ENCODE results near the gene ZNF567.

The ZNF567 gene

DNA sequence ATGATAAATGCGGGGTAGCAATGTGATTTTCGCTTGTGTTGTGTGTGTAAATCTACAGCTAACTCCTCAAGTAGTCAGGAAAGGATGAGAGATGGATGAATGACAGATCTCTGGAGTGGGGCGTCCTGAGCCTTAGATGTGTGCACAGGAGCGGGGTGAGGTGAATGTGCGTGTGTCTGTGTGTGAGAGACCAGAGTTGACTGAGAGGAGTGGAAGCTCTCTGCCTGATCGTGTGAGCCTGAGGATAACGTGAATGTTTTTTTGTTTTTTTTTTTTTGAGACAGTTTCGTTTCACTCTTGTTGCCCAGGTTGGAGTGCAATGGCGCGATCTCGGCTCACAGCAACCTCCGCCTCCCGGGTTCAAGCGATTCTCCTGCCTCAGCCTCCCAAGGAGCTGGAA, 21.6 kb upstream of the ZNF567 start:
- Histone ChIP-seq H3K4me3 (ENCODE audit: severe bottlenecking) (peak overlapping the region; percentile 80), H3K27me3 (ENCODE audit: insufficient read depth, poor library complexity, severe bottlenecking) (no peaks in the 10 kb centered on the region), H3K27ac (ENCODE audit: poor library complexity, severe bottlenecking) (peak overlapping the region; percentile 22), H3K9me3 (ENCODE audit: severe bottlenecking) (peaks cover 2% of the 10 kb centered on the region), H3K4me1 (ENCODE audit: insufficient read depth, poor library complexity, severe bottlenecking) (no peaks in the 10 kb centered on the region), H3K36me3 (ENCODE audit: low read depth) (peaks cover 35% of the 10 kb centered on the region)
- TF ChIP-seq, protein P1, sequence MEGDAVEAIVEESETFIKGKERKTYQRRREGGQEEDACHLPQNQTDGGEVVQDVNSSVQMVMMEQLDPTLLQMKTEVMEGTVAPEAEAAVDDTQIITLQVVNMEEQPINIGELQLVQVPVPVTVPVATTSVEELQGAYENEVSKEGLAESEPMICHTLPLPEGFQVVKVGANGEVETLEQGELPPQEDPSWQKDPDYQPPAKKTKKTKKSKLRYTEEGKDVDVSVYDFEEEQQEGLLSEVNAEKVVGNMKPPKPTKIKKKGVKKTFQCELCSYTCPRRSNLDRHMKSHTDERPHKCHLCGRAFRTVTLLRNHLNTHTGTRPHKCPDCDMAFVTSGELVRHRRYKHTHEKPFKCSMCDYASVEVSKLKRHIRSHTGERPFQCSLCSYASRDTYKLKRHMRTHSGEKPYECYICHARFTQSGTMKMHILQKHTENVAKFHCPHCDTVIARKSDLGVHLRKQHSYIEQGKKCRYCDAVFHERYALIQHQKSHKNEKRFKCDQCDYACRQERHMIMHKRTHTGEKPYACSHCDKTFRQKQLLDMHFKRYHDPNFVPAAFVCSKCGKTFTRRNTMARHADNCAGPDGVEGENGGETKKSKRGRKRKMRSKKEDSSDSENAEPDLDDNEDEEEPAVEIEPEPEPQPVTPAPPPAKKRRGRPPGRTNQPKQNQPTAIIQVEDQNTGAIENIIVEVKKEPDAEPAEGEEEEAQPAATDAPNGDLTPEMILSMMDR (IDR thresholded peaks at IDR 0.05; ENCODE audit: poor library complexity, severe bottlenecking): no peak
- ATAC-seq (ENCODE audit: low read depth) (no peak), DNase-seq (ENCODE audit: low spot score) (no peak)

DNA sequence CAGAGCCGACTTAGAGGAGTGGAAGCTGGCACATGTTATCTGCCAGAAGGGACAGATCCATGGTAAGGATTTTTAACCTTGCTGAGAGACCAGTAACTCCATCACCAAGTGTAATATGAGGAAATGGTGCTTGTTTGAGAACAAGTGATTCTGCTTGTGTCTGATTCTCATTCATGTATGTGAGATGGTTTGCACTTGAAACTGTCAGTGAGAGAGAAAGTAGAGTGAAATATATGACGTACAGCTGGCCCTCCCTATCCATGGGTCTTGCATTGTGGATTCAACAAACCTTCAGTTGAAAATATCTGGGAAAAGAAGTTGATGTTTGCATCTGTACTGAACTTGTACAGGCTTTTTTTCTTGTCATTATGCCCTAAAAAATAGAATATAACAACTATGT, 18.8 kb upstream of the ZNF567 start:
- TF ChIP-seq, protein P1 (IDR thresholded peaks at IDR 0.05; ENCODE audit: poor library complexity, severe bottlenecking): no peak
- H3K4me1 ChIP-seq (ENCODE audit: insufficient read depth, poor library complexity, severe bottlenecking): no peaks in the 10 kb centered on the region
- ATAC-seq (ENCODE audit: low read depth): no peak
- no peak overlapping the region for H3K4me3 ChIP-seq (ENCODE audit: severe bottlenecking)
- peaks cover 2% of the 10 kb centered on the region for H3K9me3 ChIP-seq (ENCODE audit: severe bottlenecking)
- H3K27ac ChIP-seq (ENCODE audit: poor library complexity, severe bottlenecking): no peak overlapping the region
- peaks cover 12% of the 10 kb centered on the region for H3K36me3 ChIP-seq (ENCODE audit: low read depth)
- H3K27me3 ChIP-seq (ENCODE audit: insufficient read depth, poor library complexity, severe bottlenecking): no peaks in the 10 kb centered on the region
- DNase-seq (ENCODE audit: low spot score): no peak

DNA sequence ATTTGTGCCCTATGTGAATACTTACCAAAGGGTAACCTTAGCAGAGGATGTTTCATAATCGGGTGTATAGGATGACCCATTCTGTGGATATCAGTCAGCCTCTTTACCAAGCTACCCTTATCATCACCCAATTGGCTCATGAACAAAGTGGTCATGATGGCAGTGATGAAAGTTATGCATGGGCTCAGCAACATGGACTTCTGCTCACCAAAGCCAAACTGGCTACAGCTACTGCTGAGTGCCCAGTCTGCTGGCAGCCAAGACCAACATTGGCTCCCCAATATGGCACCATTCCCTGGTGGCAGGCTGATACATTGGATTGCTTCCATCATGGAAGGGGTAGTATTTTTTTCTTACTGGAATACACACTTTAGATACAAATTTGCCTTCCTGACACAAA, 15.0 kb upstream of the ZNF567 start:
- no peak for ATAC-seq (ENCODE audit: low read depth)
- no peak overlapping the region for H3K27ac ChIP-seq (ENCODE audit: poor library complexity, severe bottlenecking)
- no peaks in the 10 kb centered on the region for H3K36me3 ChIP-seq (ENCODE audit: low read depth)
- TF ChIP-seq, protein P1 (IDR thresholded peaks at IDR 0.05; ENCODE audit: poor library complexity, severe bottlenecking): no peak
- H3K27me3 ChIP-seq (ENCODE audit: insufficient read depth, poor library complexity, severe bottlenecking): no peaks in the 10 kb centered on the region
- no peak for DNase-seq (ENCODE audit: low spot score)
- no peak overlapping the region for H3K4me3 ChIP-seq (ENCODE audit: severe bottlenecking)
- H3K9me3 ChIP-seq (ENCODE audit: severe bottlenecking): no peaks in the 10 kb centered on the region
- no peaks in the 10 kb centered on the region for H3K4me1 ChIP-seq (ENCODE audit: insufficient read depth, poor library complexity, severe bottlenecking)

DNA sequence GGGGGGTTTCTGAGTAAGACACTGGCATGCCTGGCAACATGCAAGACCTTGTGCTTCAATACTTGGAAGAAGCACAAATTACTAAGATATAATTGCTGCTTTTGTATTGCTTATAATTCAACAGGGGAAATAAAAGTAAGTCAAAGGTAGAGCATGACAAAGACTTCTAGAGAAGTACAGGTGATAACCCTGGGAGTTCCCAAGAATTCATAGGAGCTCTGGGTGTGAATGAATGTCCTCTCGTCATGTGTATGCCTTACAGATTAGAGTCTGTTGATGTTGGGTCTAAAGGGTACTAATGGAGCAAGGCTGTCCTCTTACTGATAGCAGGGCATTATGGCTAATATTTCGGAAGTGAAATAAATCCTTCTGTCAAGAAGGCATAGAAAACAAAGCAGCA, 13.2 kb upstream of the ZNF567 start:
- no peak overlapping the region for H3K4me3 ChIP-seq (ENCODE audit: severe bottlenecking)
- H3K27me3 ChIP-seq (ENCODE audit: insufficient read depth, poor library complexity, severe bottlenecking): no peaks in the 10 kb centered on the region
- H3K27ac ChIP-seq (ENCODE audit: poor library complexity, severe bottlenecking): no peak overlapping the region
- 0 out of 2 replicates have a peak, but pooled peaks cover 5% of the 10 kb centered on the region for H3K36me3 ChIP-seq (ENCODE audit: low read depth)
- no peaks in the 10 kb centered on the region for H3K4me1 ChIP-seq (ENCODE audit: insufficient read depth, poor library complexity, severe bottlenecking)
- TF ChIP-seq, protein P1 (IDR thresholded peaks at IDR 0.05; ENCODE audit: poor library complexity, severe bottlenecking): no peak
- no peak for ATAC-seq (ENCODE audit: low read depth)
- DNase-seq (ENCODE audit: low spot score): no peak
- H3K9me3 ChIP-seq (ENCODE audit: severe bottlenecking): no peaks in the 10 kb centered on the region

DNA sequence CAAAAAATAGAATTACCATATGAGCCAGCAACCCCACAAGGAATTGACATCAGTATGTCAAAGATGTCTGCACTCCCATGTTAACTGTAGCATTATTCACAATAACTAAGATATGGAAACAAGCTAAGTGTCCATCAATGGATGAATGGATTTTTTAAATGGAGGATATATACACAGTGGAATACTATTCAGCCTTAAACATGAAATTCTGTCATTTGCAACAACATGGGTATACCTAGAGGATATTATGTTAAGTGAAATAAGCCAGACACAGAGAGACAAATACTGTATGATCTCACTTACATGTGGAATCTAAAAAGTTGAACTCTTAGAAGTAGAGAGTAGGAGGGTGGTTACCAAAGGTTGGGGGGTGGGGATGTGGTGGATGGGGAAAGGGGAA, 8.0 kb upstream of the ZNF567 start:
- TF ChIP-seq, protein P1 (IDR thresholded peaks at IDR 0.05; ENCODE audit: poor library complexity, severe bottlenecking): no peak

More for the DNA sequence above, 8.0 kb upstream of the ZNF567 start:
- Histone ChIP-seq H3K27me3 (ENCODE audit: insufficient read depth, poor library complexity, severe bottlenecking) (no peaks in the 10 kb centered on the region), H3K4me3 (ENCODE audit: severe bottlenecking) (no peak overlapping the region), H3K36me3 (ENCODE audit: low read depth) (0 out of 2 replicates have a peak, but pooled peaks cover 5% of the 10 kb centered on the region), H3K4me1 (ENCODE audit: insufficient read depth, poor library complexity, severe bottlenecking) (no peaks in the 10 kb centered on the region), H3K9me3 (ENCODE audit: severe bottlenecking) (no peaks in the 10 kb centered on the region), H3K27ac (ENCODE audit: poor library complexity, severe bottlenecking) (no peak overlapping the region)
- DNase-seq (ENCODE audit: low spot score): no peak
- ATAC-seq (ENCODE audit: low read depth): no peak
